OCI-LY7 (cell line): Measurements from ENCODE around the gene COL28A1.

ENCODE experiments used
- EZH2phosphoT487 ChIP-seq: fragments of 200-600 bp; sonication (generic); IDR thresholded peaks from 2 replicates; pipeline ENCODE4 v1.6.1; 2018; ENCODE audit warnings: low read depth, borderline replicate concordance, mild to moderate bottlenecking, mixed run types, antibody characterized with exemption, low read length, moderate library complexity, mixed read lengths
- TF ChIP-seq, protein P1 (sequence below): fragments of 200-600 bp; sonication (generic); conservative IDR thresholded peaks from 2 replicates; pipeline ENCODE4 v1.5.1; 2014; ENCODE audit warnings: mild to moderate bottlenecking, antibody characterized with exemption, low read length, moderate library complexity, mixed read lengths

DNA sequence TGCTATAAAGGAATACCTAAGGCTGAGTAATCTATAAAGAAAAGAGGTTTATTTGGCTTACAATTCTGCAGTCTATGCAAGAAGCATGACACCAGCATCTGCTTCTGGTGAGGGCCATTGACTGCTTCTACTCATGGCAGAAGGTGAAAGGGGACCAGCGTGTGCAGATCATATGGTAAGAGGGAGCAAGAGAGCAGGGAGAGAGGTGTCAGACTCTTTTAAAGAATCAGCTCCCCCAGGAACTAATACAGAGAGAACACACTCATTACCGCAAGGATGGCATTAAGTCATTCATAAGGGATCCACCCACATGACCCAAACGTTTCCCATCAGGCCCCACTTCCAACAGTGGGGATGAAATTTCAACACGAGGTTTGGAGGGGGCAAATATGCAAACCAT, 3.5 kb upstream of the COL28A1 start:
- TF ChIP-seq, protein P1, sequence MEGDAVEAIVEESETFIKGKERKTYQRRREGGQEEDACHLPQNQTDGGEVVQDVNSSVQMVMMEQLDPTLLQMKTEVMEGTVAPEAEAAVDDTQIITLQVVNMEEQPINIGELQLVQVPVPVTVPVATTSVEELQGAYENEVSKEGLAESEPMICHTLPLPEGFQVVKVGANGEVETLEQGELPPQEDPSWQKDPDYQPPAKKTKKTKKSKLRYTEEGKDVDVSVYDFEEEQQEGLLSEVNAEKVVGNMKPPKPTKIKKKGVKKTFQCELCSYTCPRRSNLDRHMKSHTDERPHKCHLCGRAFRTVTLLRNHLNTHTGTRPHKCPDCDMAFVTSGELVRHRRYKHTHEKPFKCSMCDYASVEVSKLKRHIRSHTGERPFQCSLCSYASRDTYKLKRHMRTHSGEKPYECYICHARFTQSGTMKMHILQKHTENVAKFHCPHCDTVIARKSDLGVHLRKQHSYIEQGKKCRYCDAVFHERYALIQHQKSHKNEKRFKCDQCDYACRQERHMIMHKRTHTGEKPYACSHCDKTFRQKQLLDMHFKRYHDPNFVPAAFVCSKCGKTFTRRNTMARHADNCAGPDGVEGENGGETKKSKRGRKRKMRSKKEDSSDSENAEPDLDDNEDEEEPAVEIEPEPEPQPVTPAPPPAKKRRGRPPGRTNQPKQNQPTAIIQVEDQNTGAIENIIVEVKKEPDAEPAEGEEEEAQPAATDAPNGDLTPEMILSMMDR, result no peak
- no peak for TF ChIP-seq EZH2phosphoT487
